Left ventricle myocardium inferior (tissue), 1 donor: ENCODE data around the gene ECM2. TPM values are rescaled to one million over a fixed set of nuclear protein-coding genes. Genes with fewer than 3 reads are reported as not detected.

ENCODE experiments used
- DNase-seq: peaks from one replicate; pipeline ENCODE4 v3.0.0-alpha.2; 2020
- H3K27ac ChIP-seq: fragments of 200-600 bp; replicated peaks from 2 replicates; pipeline ENCODE4 v1.8.0; 2021
- H3K27me3 ChIP-seq: fragments of 200-600 bp; 2 replicates; pipeline ENCODE4 v1.8.0; 2021; ENCODE audit warnings: low read depth
- H3K36me3 ChIP-seq: fragments of 200-600 bp; 2 replicates; pipeline ENCODE4 v1.8.0; 2021
- H3K4me1 ChIP-seq: fragments of 200-600 bp; 2 replicates; pipeline ENCODE4 v1.8.0; 2021
- H3K4me3 ChIP-seq: fragments of 200-600 bp; 2 replicates; pipeline ENCODE4 v1.8.0; 2021; ENCODE audit warnings: mild to moderate bottlenecking, moderate library complexity
- H3K9me3 ChIP-seq: fragments of 200-600 bp; replicated peaks from 2 replicates; pipeline ENCODE4 v1.8.0; 2021
- CTCF ChIP-seq: fragments of 200-600 bp; IDR thresholded peaks from 2 replicates; pipeline ENCODE4 v1.8.0; 2021; ENCODE audit warnings: antibody characterized with exemption, mild to moderate bottlenecking, borderline replicate concordance
- intact Hi-C: fragments of 100-400 bp; cut with micrococcal nuclease; formaldehyde crosslinking; loops from one replicate; pipeline ENCODE4 v1.11.0; 2022
- total RNA-seq: library from RNA; stranded (reverse); fragmentation: NEBNext Ultra II Directional; extraction: Animal tissue kit (Norgen Biotek cat#: 25700); gene quantifications from one replicate; pipeline ENCODE4 v1.2.1, GENCODE V29; 2021
- donor health status: DM: no; HTN: yes; CAD: no; lungs with severe emphysema.

ECM2 gene
- total RNA-seq, 1 donor from 2014 or later: 7.2 TPM

- intact Hi-C loops: no loop called here
- no peak for DNase-seq
- H3K27ac ChIP-seq: peak overlapping the region; percentile 73
- no peaks in the 10 kb centered on the region for H3K9me3 ChIP-seq
- H3K36me3 ChIP-seq: no peaks in the 10 kb centered on the region
- peaks cover 61% of the 10 kb centered on the region for H3K4me1 ChIP-seq
- no peaks in the 10 kb centered on the region for H3K27me3 ChIP-seq
- H3K4me3 ChIP-seq: no peak overlapping the region
- no peak for TF ChIP-seq CTCF
These were observed 29.5 kb downstream of the ECM2 start for GRCh38 chr9:92506184-92506857.

GRCh38 chr9:92504881-92505280 is 30.9 kb downstream of the ECM2 start:
- no peak for DNase-seq
- TF ChIP-seq CTCF: no peak
- Histone ChIP-seq H3K4me3 (no peak overlapping the region), H3K4me1 (peaks cover 66% of the 10 kb centered on the region), H3K36me3 (no peaks in the 10 kb centered on the region), H3K27me3 (no peaks in the 10 kb centered on the region), H3K27ac (peak overlapping the region; percentile 73), H3K9me3 (no peaks in the 10 kb centered on the region)
- intact Hi-C loops: no loop called here

- Histone ChIP-seq H3K4me1 (peaks cover 60% of the 10 kb centered on the region), H3K27me3 (no peaks in the 10 kb centered on the region), H3K9me3 (no peaks in the 10 kb centered on the region), H3K36me3 (no peaks in the 10 kb centered on the region), H3K4me3 (no peak overlapping the region), H3K27ac (no peak overlapping the region)
- no peak for DNase-seq
- intact Hi-C loops: no loop called here
- TF ChIP-seq CTCF: no peak
These were observed 32.6 kb downstream of the ECM2 start for GRCh38 chr9:92503156-92503555.

GRCh38 chr9:92501671-92502393 is 34.0 kb downstream of the ECM2 start:
- Histone ChIP-seq H3K9me3 (no peaks in the 10 kb centered on the region), H3K4me1 (peaks cover 46% of the 10 kb centered on the region), H3K36me3 (no peaks in the 10 kb centered on the region), H3K4me3 (no peak overlapping the region), H3K27me3 (no peaks in the 10 kb centered on the region), H3K27ac (peak overlapping the region; percentile 57)
- peak; percentile 38 for DNase-seq
- intact Hi-C loops: no loop called here
- TF ChIP-seq CTCF: peak; percentile 56

- no peak for TF ChIP-seq CTCF
- Histone ChIP-seq H3K4me1 (peaks cover 35% of the 10 kb centered on the region), H3K27ac (peak overlapping the region; percentile 57), H3K9me3 (no peaks in the 10 kb centered on the region), H3K27me3 (no peaks in the 10 kb centered on the region), H3K4me3 (no peak overlapping the region), H3K36me3 (no peaks in the 10 kb centered on the region)
- intact Hi-C loops: no loop called here
- DNase-seq: no peak
These were observed 35.1 kb downstream of the ECM2 start for GRCh38 chr9:92500725-92501124.
